SH-SY5Y (cell line): ENCODE results near the gene INHBC.

ENCODE experiments used
- GATA2 ChIP-seq: IDR thresholded peaks from 2 replicates; pipeline ENCODE4 v1.6.1; 2011; ENCODE audit warnings: mild to moderate bottlenecking, low read depth, low read length
- GATA3 ChIP-seq: IDR thresholded peaks from 2 replicates; pipeline ENCODE4 v1.6.1; 2011; ENCODE audit warnings: low read depth, mild to moderate bottlenecking, low read length, moderate library complexity

- TF ChIP-seq GATA2 = no peak
- no peak for TF ChIP-seq GATA3
Observed at GRCh38 chr12:57385586-57385985, 49.0 kb upstream of the INHBC start.
